Loucy (cell line): ENCODE measurements around the gene KATNAL1.

ENCODE experiments used
- H2AFZ ChIP-seq: fragments of 200-600 bp; sonication (generic); 2 replicates; pipeline ENCODE4 v1.6.0; 2016; ENCODE audit warnings: antibody characterized with exemption, mild to moderate bottlenecking, low read length, moderate library complexity
- H3F3A ChIP-seq: fragments of 200-600 bp; 2 replicates; pipeline ENCODE4 v1.6.0; 2016; ENCODE audit warnings: antibody characterized with exemption, low read depth, mild to moderate bottlenecking
- H3K27me3 ChIP-seq: fragments of 200-600 bp; sonication (generic); 2 replicates; pipeline ENCODE4 v1.6.1; 2014; ENCODE audit warnings: low read length, mild to moderate bottlenecking; ENCODE audit not compliant: insufficient read depth, poor library complexity, severe bottlenecking
- H3K36me3 ChIP-seq: fragments of 200-600 bp; sonication (generic); 2 replicates; pipeline ENCODE4 v1.6.1; 2016; ENCODE audit warnings: low read length; ENCODE audit not compliant: insufficient read depth
- H3K4me1 ChIP-seq: fragments of 200-600 bp; sonication (generic); 2 replicates; pipeline ENCODE4 v1.5.1; 2014; ENCODE audit warnings: low read length, mild to moderate bottlenecking; ENCODE audit not compliant: insufficient read depth, poor library complexity, severe bottlenecking
- H3K4me2 ChIP-seq: fragments of 200-600 bp; sonication (generic); 2 replicates; pipeline ENCODE4 v1.6.0; 2014; ENCODE audit warnings: antibody characterized with exemption, low read length, low read depth, mild to moderate bottlenecking; ENCODE audit not compliant: poor library complexity, severe bottlenecking
- H3K4me3 ChIP-seq: fragments of 200-600 bp; sonication (generic); 2 replicates; pipeline ENCODE4 v1.5.1; 2014; ENCODE audit warnings: low read length, mild to moderate bottlenecking, mixed read lengths; ENCODE audit not compliant: poor library complexity, severe bottlenecking
- H3K79me2 ChIP-seq: fragments of 200-600 bp; sonication (generic); 2 replicates; pipeline ENCODE4 v1.6.1; 2014; ENCODE audit warnings: low read length; ENCODE audit not compliant: insufficient read depth
- H3K9ac ChIP-seq: fragments of 200-600 bp; sonication (generic); 2 replicates; pipeline ENCODE4 v1.6.0; 2014; ENCODE audit warnings: mild to moderate bottlenecking, low read depth, low read length, moderate library complexity; ENCODE audit not compliant: poor library complexity, severe bottlenecking
- H3K9me2 ChIP-seq: fragments of 200-600 bp; sonication (generic); replicated peaks from 2 replicates; pipeline ENCODE4 v1.6.1; 2016; ENCODE audit warnings: low read depth, low read length, mixed read lengths
- H3K9me3 ChIP-seq: fragments of 200-600 bp; sonication (generic); 2 replicates; pipeline ENCODE4 v1.6.1; 2014; ENCODE audit warnings: mild to moderate bottlenecking, antibody characterized with exemption, low read length, low read depth; ENCODE audit not compliant: insufficient read depth
- H4K20me1 ChIP-seq: fragments of 200-600 bp; sonication (generic); 2 replicates; pipeline ENCODE4 v1.6.0; 2014; ENCODE audit warnings: antibody characterized with exemption, low read length, mild to moderate bottlenecking; ENCODE audit not compliant: insufficient read depth, poor library complexity, severe bottlenecking
- EZH2phosphoT487 ChIP-seq: fragments of 200-600 bp; IDR thresholded peaks from 2 replicates; pipeline ENCODE4 v1.6.1; 2018; ENCODE audit warnings: antibody characterized with exemption, mild to moderate bottlenecking, moderate library complexity, borderline replicate concordance
- TF ChIP-seq, protein P1 (sequence below): fragments of 200-600 bp; sonication (generic); conservative IDR thresholded peaks from 2 replicates; pipeline ENCODE4 v1.5.1; 2014; ENCODE audit warnings: mild to moderate bottlenecking, antibody characterized with exemption, low read length

Gene KATNAL1

DNA sequence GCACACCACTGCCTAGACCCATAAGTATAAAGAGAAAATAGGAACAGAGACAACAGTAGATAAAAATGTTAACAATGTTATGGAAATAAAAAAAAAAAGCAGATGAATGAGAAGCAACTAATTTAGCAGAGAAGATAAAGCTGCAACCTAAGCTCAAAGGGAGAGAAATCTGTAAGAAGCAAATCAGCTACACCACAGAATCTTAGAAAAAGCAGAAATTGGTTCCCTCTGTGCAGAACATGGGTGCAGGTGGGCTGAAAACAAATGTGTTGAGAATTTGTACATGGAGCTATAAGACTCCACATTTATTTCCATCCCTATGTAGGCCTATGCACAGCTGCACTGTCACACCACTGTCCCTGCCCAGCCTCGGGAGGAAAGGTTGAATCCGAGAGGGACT lies 44.8 kb upstream of the KATNAL1 start:
- Histone ChIP-seq H3K4me1 (peaks cover 49% of the 10 kb centered on the region), H3F3A (no peaks in the 10 kb centered on the region; the same call in 1 of the 2 replicates), H4K20me1 (peaks cover 20% of the 10 kb centered on the region), H3K27me3 (no peaks in the 10 kb centered on the region), H3K4me3 (no peak overlapping the region), H3K36me3 (peaks cover 49% of the 10 kb centered on the region), H3K9me2 (no peaks in the 10 kb centered on the region), H3K9ac (no peak overlapping the region), H3K79me2 (peaks cover 20% of the 10 kb centered on the region), H3K4me2 (peak overlapping the region; percentile 23), H2AFZ (no peak overlapping the region), H3K9me3 (no peaks in the 10 kb centered on the region; the same call in 1 of the 2 replicates)
- no peak for TF ChIP-seq EZH2phosphoT487
- TF ChIP-seq, protein P1, sequence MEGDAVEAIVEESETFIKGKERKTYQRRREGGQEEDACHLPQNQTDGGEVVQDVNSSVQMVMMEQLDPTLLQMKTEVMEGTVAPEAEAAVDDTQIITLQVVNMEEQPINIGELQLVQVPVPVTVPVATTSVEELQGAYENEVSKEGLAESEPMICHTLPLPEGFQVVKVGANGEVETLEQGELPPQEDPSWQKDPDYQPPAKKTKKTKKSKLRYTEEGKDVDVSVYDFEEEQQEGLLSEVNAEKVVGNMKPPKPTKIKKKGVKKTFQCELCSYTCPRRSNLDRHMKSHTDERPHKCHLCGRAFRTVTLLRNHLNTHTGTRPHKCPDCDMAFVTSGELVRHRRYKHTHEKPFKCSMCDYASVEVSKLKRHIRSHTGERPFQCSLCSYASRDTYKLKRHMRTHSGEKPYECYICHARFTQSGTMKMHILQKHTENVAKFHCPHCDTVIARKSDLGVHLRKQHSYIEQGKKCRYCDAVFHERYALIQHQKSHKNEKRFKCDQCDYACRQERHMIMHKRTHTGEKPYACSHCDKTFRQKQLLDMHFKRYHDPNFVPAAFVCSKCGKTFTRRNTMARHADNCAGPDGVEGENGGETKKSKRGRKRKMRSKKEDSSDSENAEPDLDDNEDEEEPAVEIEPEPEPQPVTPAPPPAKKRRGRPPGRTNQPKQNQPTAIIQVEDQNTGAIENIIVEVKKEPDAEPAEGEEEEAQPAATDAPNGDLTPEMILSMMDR, result no peak

DNA sequence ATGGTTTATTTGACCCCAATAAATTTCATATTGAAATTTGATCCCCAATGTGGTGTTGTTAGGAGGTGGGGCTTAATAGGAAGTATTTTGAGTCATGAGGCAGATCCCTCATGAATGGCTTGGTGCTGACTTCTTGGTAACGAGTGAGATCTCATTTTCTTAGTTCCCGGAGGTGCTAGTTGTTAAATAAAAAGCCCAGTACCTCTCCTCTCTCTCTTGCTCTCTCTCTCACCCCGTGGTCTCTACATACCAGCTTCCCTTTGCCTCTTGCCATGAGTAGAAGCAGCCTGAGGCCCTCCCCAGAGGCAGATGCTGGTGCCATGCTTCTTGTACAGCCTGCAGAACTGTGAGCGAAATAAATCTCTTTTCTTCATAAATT lies 39.4 kb upstream of the KATNAL1 start:
- Histone ChIP-seq H3K36me3 (peaks cover 55% of the 10 kb centered on the region), H4K20me1 (peaks cover 41% of the 10 kb centered on the region), H3K9me2 (no peaks in the 10 kb centered on the region), H3K79me2 (peaks cover 14% of the 10 kb centered on the region; the same call in 1 of the 2 replicates), H3F3A (no peaks in the 10 kb centered on the region), H3K27me3 (no peaks in the 10 kb centered on the region), H3K4me3 (no peak overlapping the region), H3K4me2 (peak overlapping the region; percentile 51), H3K4me1 (peaks cover 25% of the 10 kb centered on the region), H2AFZ (no peak overlapping the region), H3K9ac (no peak overlapping the region), H3K9me3 (no peaks in the 10 kb centered on the region)
- TF ChIP-seq EZH2phosphoT487, result no peak
- TF ChIP-seq, protein P1, result no peak

DNA sequence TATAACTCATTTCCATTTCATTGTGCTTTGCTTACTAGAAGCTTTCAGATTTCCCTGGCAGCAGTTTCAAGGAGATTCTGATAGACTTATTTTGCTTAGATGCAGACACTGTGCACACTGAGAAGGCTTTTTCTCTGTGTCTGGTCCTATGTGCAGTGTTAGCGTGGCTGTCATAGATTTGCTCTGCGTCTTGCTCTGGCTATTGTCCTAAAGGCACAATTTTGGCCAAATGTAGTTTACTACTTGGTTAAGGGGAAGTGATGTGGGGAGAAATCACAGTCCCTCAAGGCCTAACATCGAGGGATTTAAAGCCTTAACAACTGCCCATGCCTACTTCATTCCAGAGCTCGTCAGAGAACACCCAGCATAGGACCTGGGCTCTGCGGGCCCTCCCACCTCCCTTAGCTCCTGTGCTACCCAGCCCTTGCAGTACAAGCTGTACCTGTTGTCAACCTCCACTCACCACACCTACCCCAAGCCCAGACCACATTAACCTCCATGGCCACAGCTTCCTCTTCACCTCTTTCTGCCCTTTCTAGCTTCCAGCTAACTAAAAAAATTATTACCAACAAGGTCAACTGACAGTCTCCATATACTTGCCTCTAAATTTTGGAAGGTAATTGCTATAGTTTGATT lies 38.9 kb upstream of the KATNAL1 start:
- H3K36me3 ChIP-seq, result peaks cover 58% of the 10 kb centered on the region
- H3K79me2 ChIP-seq, result peaks cover 14% of the 10 kb centered on the region; the same call in 1 of the 2 replicates
- peaks cover 39% of the 10 kb centered on the region for H4K20me1 ChIP-seq
- no peaks in the 10 kb centered on the region for H3K27me3 ChIP-seq
- peak overlapping the region; percentile 51 for H3K4me2 ChIP-seq
- H3K9me3 ChIP-seq, result no peaks in the 10 kb centered on the region
- H3K9me2 ChIP-seq, result no peaks in the 10 kb centered on the region
- no peak overlapping the region for H3K9ac ChIP-seq
- H3K4me1 ChIP-seq, result peaks cover 24% of the 10 kb centered on the region
- H2AFZ ChIP-seq, result no peak overlapping the region
- TF ChIP-seq, protein P1, result no peak
- no peak for TF ChIP-seq EZH2phosphoT487
- no peak overlapping the region for H3K4me3 ChIP-seq
- no peaks in the 10 kb centered on the region for H3F3A ChIP-seq
